Measurements from ENCODE around the gene PAQR3.

The PAQR3 gene

GRCh38 chr4:78962597-78963115 is 23.4 kb upstream of the PAQR3 start:
- no peak for DNase-seq (ENCODE audit: low read depth)
- no peak for TF ChIP-seq CTCF (conservative IDR thresholded peaks at IDR 0.05; ENCODE audit: low read depth, low read length)
- H3K4me3 ChIP-seq (ENCODE audit: low read length): no peak overlapping the region

- no peak for TF ChIP-seq CTCF (conservative IDR thresholded peaks at IDR 0.05; ENCODE audit: low read depth, low read length)
- no peak overlapping the region for H3K4me3 ChIP-seq (ENCODE audit: low read length)
- DNase-seq (ENCODE audit: low read depth): no peak
Observed at GRCh38 chr4:78960926-78961325, 21.7 kb upstream of the PAQR3 start.

- TF ChIP-seq CTCF (conservative IDR thresholded peaks at IDR 0.05; ENCODE audit: low read depth, low read length): no peak
- no peak for DNase-seq (ENCODE audit: low read depth)
- no peak overlapping the region for H3K4me3 ChIP-seq (ENCODE audit: low read length)
Observed at GRCh38 chr4:78956975-78957374, 17.7 kb upstream of the PAQR3 start.

DNA sequence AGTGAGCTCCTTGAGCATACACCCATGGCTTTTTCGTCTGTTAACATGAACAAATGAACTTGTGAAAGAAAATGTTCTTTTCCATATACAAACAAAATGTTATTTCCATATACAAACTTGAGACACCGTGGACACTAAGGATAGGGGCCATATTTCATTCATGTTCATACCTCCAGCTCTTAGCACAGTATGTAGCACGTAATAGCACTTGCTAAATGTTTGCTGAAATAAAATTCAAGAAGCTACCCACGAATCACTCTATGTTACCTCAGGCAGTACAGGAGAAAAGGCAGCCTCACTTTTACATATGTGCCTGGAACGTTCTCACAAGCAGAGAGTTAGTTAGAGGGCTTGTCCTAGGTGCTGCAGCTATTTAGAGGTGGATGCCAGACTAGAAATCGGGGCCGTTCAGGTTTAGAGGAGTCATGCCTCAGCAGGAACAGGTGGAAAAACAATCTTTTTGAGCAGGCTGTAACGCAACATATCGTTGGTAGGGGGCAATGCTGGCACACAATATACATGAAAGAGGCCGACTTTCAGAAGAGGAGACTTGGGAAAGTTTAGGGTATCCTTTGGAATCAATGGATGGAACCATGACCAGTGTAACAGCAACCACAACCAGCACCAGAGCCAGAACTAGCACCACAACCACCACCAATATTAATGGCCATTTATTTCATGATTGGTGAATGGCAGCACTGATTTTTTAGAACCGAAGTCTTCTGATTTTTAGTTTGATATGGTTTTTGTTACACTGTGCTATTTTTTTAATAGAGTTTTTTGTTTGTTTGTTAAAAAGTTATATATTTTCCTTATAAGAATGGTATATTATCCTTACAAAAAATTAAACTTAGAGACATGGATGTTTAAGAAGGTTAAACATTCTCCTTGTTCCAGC is 14.8 kb upstream of the PAQR3 start:
- TF ChIP-seq CTCF (conservative IDR thresholded peaks at IDR 0.05; ENCODE audit: low read depth, low read length): peak; percentile 71
- H3K4me3 ChIP-seq (ENCODE audit: low read length): no peak overlapping the region
- no peak for DNase-seq (ENCODE audit: low read depth)

DNA sequence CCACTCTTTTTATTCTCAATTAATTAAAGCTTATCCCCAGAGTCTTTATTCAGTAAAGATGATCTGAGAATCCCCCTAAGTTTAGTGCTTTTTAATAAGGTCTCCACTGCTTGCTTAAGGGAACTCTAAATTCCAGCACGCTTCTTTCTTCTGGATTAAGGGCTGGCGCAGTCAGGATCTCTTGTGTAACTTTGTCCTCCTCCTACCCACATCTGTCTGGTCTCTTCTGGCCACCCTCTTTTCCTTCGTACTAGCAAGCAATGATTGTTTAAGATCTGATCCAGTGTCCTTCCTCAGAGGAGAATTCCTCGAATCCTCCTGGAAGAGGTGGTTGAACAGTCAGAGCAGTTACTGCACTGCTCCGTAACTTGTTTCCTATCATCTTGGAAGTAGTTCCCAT is 14.0 kb upstream of the PAQR3 start:
- no peak for DNase-seq (ENCODE audit: low read depth)
- no peak for TF ChIP-seq CTCF (conservative IDR thresholded peaks at IDR 0.05; ENCODE audit: low read depth, low read length)
- H3K4me3 ChIP-seq (ENCODE audit: low read length): no peak overlapping the region

GRCh38 chr4:78951862-78952472 is 12.7 kb upstream of the PAQR3 start:
- TF ChIP-seq CTCF (conservative IDR thresholded peaks at IDR 0.05; ENCODE audit: low read depth, low read length): peak; percentile 64
- no peak overlapping the region for H3K4me3 ChIP-seq (ENCODE audit: low read length)
- no peak for DNase-seq (ENCODE audit: low read depth)
